Posterior vena cava (tissue), 2 donors: ENCODE data around the gene SLC30A3. TPM values are rescaled to one million over a fixed set of nuclear protein-coding genes. Genes with fewer than 3 reads are reported as not detected.

Source experiments
- DNase-seq: peaks from one replicate; pipeline ENCODE4 v3.0.0-alpha.2; 2020; ENCODE audit warnings: low spot score
- intact Hi-C, 2 donors: fragments of 100-400 bp; cut with DNase I; formaldehyde crosslinking; loops; one replicate each; pipeline versions ENCODE4 v1.14.1 to v1.14.2; 2022 to 2023
- total RNA-seq, 2 donors: library from RNA; stranded (reverse); fragmentation: NEBNext Ultra II Directional; extraction: Animal tissue kit (Norgen Biotek cat#: 25700); gene quantifications; one replicate each; pipeline ENCODE4 v1.2.1, GENCODE V29; 2021
- donor health status: DM: yes; HTN: yes; CAD: no.
- donor health status: DM: yes; HTN: yes; CAD: no.

SLC30A3 gene
- total RNA-seq, 2 donors from 2014 or later, result 0.24 to 1.4 TPM

GRCh38 chr2:27243391-27244130 is 19.3 kb downstream of the SLC30A3 start:
- intact Hi-C loops, result no loop called here
- DNase-seq, result no peak

GRCh38 chr2:27242614-27242951 is 20.3 kb downstream of the SLC30A3 start:
- no peak for DNase-seq
- intact Hi-C loops, result no loop called here

GRCh38 chr2:27241761-27242613 is 20.9 kb downstream of the SLC30A3 start:
- intact Hi-C loops, result no loop called here
- DNase-seq, result no peak

- intact Hi-C loops, result no loop called here
Measured at GRCh38 chr2:27240406-27240805, 22.4 kb downstream of the SLC30A3 start.

DNA sequence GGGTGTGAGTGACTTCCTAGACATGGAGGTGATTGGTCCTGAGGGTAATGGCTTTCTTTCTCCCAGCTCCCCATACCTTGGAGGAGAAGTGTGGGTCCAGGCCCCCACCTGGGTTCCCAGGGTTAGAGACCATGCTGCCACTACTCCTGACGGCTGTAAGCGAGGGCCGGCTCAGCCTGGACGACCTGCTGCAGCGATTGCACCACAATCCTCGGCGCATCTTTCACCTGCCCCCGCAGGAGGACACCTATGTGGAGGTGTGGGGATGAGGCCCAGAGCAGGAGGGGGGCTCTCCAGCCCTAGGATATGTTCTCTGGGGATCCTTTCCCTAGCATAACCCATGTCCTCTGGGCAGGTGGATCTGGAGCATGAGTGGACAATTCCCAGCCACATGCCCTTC is 23.9 kb downstream of the SLC30A3 start:
- no peak for DNase-seq
- intact Hi-C loops, result no loop called here

More at GRCh38 chr2:27240406-27240805, 22.4 kb downstream of the SLC30A3 start:
- no peak for DNase-seq

GRCh38 chr2:27237341-27237945 is 25.4 kb downstream of the SLC30A3 start:
- intact Hi-C loops, result no loop called here
- DNase-seq, result peak; percentile 60

- intact Hi-C loops, result no loop called here
- DNase-seq, result peak; percentile 44
Measured at GRCh38 chr2:27236626-27237025, 26.2 kb downstream of the SLC30A3 start.

DNA sequence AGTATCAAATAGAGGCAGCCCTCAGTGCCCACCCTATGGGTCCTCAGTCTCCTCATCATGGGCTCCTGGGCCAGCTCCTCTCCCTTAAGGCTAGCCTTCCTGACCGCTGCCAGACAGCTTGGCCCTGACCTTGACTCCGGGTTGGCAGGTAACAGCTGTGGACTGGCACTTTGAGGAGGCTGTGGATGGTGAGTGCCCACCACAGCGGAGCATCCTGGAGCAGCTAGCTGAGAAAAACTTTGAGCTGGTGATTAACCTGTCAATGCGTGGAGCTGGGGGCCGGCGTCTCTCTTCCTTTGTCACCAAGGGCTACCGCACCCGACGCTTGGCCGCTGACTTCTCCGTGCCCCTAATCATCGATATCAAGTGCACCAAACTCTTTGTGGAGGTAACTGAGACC is 26.7 kb downstream of the SLC30A3 start:
- peak; percentile 79 for DNase-seq
- intact Hi-C loops, result no loop called here

DNA sequence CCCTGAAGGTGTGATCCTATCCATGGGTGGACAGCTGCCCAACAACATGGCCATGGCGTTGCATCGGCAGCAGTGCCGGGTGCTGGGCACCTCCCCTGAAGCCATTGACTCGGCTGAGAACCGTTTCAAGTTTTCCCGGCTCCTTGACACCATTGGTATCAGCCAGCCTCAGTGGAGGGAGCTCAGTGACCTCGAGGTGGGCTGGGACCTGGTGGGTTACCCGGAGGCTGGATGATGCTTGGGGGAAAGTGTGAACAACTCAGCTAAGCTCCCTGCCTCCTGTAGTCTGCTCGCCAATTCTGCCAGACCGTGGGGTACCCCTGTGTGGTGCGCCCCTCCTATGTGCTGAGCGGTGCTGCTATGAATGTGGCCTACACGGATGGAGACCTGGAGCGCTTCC is 29.5 kb downstream of the SLC30A3 start:
- intact Hi-C loops, result no loop called here
- DNase-seq, result peak; percentile 73

DNA sequence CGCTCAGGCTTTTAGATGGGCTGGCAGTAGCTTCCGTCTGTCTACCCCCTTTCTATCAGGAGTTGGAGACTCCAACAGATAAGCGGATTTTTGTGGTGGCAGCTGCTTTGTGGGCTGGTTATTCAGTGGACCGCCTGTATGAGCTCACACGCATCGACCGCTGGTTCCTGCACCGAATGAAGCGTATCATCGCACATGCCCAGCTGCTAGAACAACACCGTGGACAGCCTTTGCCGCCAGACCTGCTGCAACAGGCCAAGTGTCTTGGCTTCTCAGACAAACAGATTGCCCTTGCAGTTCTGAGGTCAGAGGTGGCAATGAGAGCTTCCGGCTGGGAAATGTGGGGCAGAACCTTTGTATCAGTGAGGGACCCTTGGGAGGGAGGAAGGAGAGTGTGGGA is 30.9 kb downstream of the SLC30A3 start:
- intact Hi-C loops, result no loop called here
- peak; percentile 55 for DNase-seq

DNA sequence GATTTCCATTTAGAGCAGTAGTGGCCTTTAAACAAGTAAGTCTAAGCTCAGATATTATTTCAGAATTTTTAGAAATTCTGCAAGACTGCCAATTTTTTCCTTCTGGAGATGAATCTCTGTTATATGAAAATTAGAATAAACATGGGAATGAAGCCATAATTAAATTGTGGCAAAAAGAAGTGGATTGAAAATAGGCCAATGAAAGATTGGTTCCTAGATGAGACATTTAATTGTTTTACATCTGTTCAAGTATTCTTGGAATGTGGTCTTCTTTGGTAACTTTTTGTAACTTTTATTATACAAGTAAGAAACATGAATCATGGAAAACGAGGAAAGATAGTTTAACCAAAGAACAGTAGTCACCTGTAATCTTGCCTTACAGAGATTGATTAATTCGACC is 35.3 kb downstream of the SLC30A3 start:
- intact Hi-C loops, result no loop called here
- DNase-seq, result no peak

GRCh38 chr2:27225526-27225925 is 37.3 kb downstream of the SLC30A3 start:
- DNase-seq, result peak; percentile 65
- intact Hi-C loops, result no loop called here

DNA sequence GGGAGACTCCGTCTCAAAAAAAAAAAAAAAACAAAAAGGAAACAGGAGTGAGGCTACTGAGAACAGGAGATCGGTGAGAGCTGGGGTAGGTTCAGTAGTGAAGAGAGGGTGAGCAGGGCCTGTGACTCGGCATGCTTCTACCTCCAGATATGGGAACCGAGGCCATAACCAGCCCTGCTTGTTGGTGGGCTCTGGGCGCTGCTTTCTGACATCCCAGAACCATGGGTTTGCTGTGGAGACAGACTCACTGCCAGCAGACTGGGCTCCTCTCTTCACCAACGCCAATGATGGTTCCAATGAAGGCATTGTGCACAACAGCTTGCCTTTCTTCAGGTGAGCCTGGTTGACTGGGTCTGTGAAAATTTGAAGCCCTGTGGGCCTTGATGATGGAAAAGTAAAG is 39.4 kb downstream of the SLC30A3 start:
- DNase-seq, result peak; percentile 57
- intact Hi-C loops, result no loop called here

DNA sequence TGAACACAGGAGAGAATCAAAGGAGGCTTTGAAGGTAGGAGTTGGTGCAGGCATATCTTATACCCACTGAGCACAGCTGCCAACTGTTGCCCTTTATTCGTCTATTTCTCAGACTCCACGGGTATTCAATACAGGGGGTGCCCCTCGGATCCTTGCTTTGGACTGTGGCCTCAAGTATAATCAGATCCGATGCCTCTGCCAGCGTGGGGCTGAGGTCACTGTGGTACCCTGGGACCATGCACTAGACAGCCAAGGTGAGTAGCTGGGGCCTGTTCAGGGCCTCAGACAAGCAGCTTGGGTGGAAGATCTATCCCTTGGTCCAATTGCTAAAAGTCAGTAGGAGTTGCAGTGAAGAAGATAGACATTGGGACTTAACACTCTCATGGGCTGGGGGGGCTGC is 40.4 kb downstream of the SLC30A3 start:
- intact Hi-C loops, result no loop called here
- peak; percentile 49 for DNase-seq

GRCh38 chr2:27221166-27221565 is 41.7 kb downstream of the SLC30A3 start:
- intact Hi-C loops, result no loop called here
- DNase-seq, result peak; percentile 17

DNA sequence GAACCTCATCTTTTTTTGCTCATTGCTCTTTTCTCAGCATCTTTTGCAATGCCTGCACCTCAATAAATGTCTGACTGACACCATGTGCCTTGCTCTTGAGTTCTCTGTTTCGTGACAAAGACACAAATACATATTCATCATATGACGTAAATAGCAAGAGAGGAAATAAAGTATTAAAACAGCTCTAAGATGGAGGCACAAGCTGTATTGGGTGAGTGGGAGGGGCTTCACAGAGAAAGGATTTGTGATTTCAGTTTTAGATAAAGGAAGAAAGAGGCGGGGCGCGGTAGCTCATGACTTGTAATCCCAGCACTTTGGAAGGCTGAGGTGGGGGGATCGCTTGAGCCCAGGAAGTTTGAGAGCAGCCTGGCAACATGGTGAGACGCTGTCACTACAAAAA is 42.8 kb downstream of the SLC30A3 start:
- intact Hi-C loops, result no loop called here
- DNase-seq, result peak; percentile 16

DNA sequence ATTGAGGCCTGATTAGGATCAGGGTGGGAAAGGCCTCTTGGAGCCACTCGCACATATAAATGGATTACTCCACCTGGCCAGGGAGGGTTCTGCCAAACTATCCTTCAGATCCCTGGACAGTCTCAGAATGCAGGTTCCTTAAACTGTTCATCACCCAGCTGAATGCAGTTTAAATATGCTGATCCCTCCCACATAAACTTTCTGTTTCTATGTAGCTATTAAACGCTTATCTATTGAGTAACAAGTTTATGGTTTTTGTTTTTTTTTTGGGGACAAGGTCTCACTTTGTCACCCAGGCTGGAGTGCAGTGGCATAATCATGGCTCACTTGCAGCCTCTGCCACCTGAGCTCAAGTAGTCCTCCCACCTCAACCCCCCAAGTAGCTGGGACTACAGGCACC is 43.8 kb downstream of the SLC30A3 start:
- peak; percentile 12 for DNase-seq
- intact Hi-C loops, result no loop called here

DNA sequence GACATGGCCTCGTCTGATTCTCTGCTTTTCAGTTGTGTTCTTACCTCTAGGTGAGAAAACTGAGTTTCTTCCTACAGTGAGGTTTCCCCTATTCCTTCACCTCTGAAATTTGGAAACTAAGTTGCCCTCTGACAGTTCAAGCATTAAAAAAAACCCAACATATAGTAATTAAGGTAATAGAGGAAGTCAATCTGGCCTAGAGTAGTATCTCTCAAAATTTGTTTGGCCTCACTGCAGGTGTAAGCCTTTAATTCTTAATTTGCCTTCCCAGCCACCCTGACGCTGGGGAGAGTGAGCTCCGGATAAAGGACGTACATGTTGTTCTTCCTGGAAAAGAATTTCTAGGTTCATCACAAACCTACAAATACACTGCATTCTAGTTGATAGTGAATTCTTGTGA is 44.2 kb downstream of the SLC30A3 start:
- peak; percentile 14 for DNase-seq
- intact Hi-C loops, result no loop called here

DNA sequence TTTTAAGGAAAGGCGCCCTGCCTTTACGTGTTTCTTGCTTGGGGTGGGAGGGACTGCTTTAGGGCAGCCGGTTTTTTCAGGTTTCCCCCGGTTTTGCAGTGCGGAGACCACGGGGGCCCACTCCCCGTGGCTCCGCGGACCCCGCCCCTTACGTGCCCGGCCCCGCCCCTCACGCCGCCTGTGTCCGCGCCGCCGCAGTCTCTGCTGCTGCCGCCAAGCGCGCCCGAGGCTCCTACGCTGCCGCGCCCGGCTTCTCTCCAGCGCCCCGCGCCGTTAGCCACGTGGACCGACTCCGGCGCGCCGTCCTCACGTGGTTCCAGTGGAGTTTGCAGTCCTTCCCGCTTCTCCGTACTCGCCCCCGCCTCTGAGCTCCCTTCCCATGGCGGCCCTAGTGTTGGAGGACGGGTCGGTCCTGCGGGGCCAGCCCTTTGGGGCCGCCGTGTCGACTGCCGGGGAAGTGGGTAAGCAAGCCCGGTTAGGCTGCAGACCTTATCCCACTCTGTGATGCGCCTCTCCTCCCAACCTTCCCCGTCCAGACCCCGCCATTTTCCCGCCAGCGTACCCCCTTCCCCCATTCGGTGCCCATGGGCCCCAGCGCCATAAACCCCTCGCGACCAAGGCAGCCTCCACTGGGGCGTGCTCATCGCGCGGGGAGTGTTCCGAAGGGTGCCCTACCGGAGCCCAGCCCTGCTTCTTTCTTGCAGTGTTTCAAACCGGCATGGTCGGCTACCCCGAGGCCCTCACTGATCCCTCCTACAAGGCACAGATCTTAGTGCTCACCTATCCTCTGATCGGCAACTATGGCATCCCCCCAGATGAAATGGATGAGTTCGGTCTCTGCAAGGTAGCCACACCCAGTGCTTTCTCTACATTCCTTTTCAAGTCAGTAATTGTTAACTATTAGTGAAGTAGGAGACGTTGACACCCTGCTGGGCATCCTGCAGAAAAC is 45.4 kb downstream of the SLC30A3 start, which contains the start of gene CAD:
Gene CAD, plus strand, starts transcription at position 197 of the 949 bp plus-strand sequence. Its CDS starts 183 bp downstream, at position 380.
- intact Hi-C loops, result no loop called here
- DNase-seq, result peak; percentile 97
